Measurements from ENCODE around the gene CTNNA2. TPM values are rescaled to one million over a fixed set of nuclear protein-coding genes. Genes with fewer than 3 reads are reported as not detected.

CTNNA2 gene
- total RNA-seq, 1 donor from 2014 or later: 0.13 TPM

- intact Hi-C loops (cut with DNase I): no loop called here
- DNase-seq (ENCODE audit: low spot score): no peak
These were observed 746.4 kb downstream of the CTNNA2 start for GRCh38 chr2:80259292-80259691.

GRCh38 chr2:80266231-80266630 lies 753.4 kb downstream of the CTNNA2 start:
- no peak for DNase-seq (ENCODE audit: low spot score)
- intact Hi-C loops (cut with DNase I): no loop called here

GRCh38 chr2:80269806-80270205 lies 757.0 kb downstream of the CTNNA2 start:
- DNase-seq (ENCODE audit: low spot score): no peak
- intact Hi-C loops (cut with DNase I): no loop called here

- intact Hi-C loops (cut with DNase I): no loop called here
- DNase-seq (ENCODE audit: low spot score): no peak
These were observed 767.7 kb downstream of the CTNNA2 start for GRCh38 chr2:80280598-80280997.

GRCh38 chr2:80281049-80281448 lies 768.2 kb downstream of the CTNNA2 start:
- intact Hi-C loops (cut with DNase I): no loop called here

GRCh38 chr2:80288576-80288975 lies 775.7 kb downstream of the CTNNA2 start:
- DNase-seq (ENCODE audit: low spot score): no peak
- intact Hi-C loops (cut with DNase I): no loop called here

More at GRCh38 chr2:80281049-80281448, 768.2 kb downstream of the CTNNA2 start:
- no peak for DNase-seq (ENCODE audit: low spot score)

- DNase-seq (ENCODE audit: low spot score): no peak
- intact Hi-C loops (cut with DNase I): no loop called here
These were observed 778.8 kb downstream of the CTNNA2 start for GRCh38 chr2:80291656-80292055.

- intact Hi-C loops (cut with DNase I): no loop called here
- DNase-seq (ENCODE audit: low spot score): no peak
These were observed 779.6 kb downstream of the CTNNA2 start for GRCh38 chr2:80292474-80292873.

- no peak for DNase-seq (ENCODE audit: low spot score)
- intact Hi-C loops (cut with DNase I): no loop called here
These were observed 780.2 kb downstream of the CTNNA2 start for GRCh38 chr2:80293039-80293438.

GRCh38 chr2:80298954-80299353 lies 786.1 kb downstream of the CTNNA2 start:
- no peak for DNase-seq (ENCODE audit: low spot score)
- intact Hi-C loops (cut with DNase I): no loop called here

GRCh38 chr2:80299661-80300060 lies 786.8 kb downstream of the CTNNA2 start:
- intact Hi-C loops (cut with DNase I): no loop called here
- no peak for DNase-seq (ENCODE audit: low spot score)

GRCh38 chr2:80300346-80300745 lies 787.5 kb downstream of the CTNNA2 start:
- no peak for DNase-seq (ENCODE audit: low spot score)
- intact Hi-C loops (cut with DNase I): no loop called here

- no peak for DNase-seq (ENCODE audit: low spot score)
- intact Hi-C loops (cut with DNase I): no loop called here
These were observed 788.1 kb downstream of the CTNNA2 start for GRCh38 chr2:80300954-80301353.

- no peak for DNase-seq (ENCODE audit: low spot score)
- intact Hi-C loops (cut with DNase I): no loop called here
These were observed 789.1 kb downstream of the CTNNA2 start for GRCh38 chr2:80302001-80302313.

- no peak for DNase-seq (ENCODE audit: low spot score)
- intact Hi-C loops (cut with DNase I): no loop called here
These were observed 789.6 kb downstream of the CTNNA2 start for GRCh38 chr2:80302314-80303005.

- intact Hi-C loops (cut with DNase I): no loop called here
- no peak for DNase-seq (ENCODE audit: low spot score)
These were observed 790.4 kb downstream of the CTNNA2 start for GRCh38 chr2:80303006-80303908.

GRCh38 chr2:80303909-80304837 lies 791.3 kb downstream of the CTNNA2 start, which contains the start of gene LRRTM1:
LRRTM1 (minus strand) TSS chr2:80304752; CDS start chr2:80303819, 933 bp downstream.
- intact Hi-C loops (cut with DNase I): no loop called here
- no peak for DNase-seq (ENCODE audit: low spot score)

- intact Hi-C loops (cut with DNase I): no loop called here
- no peak for DNase-seq (ENCODE audit: low spot score)
These were observed 798.5 kb downstream of the CTNNA2 start for GRCh38 chr2:80311304-80311703.

- no peak for DNase-seq (ENCODE audit: low spot score)
- intact Hi-C loops (cut with DNase I): loop anchor here (2.0 kb wide), 1 partner anchor 244 kb away; no protein-coding TSS in a partner anchor
These were observed 799.5 kb downstream of the CTNNA2 start for GRCh38 chr2:80312282-80312839.
